HG02840 (cell line): ENCODE data around the gene CAMK1D.

ENCODE experiments used
- ATAC-seq: cut with Tn5 transposase; IDR thresholded peaks from one replicate; pipeline ENCODE4 v1.9.1; 2021; ENCODE audit warnings: mild to moderate bottlenecking, moderate library complexity, moderate number of reproducible peaks; ENCODE audit not compliant: unreplicated experiment, low FRiP score

CAMK1D gene

DNA sequence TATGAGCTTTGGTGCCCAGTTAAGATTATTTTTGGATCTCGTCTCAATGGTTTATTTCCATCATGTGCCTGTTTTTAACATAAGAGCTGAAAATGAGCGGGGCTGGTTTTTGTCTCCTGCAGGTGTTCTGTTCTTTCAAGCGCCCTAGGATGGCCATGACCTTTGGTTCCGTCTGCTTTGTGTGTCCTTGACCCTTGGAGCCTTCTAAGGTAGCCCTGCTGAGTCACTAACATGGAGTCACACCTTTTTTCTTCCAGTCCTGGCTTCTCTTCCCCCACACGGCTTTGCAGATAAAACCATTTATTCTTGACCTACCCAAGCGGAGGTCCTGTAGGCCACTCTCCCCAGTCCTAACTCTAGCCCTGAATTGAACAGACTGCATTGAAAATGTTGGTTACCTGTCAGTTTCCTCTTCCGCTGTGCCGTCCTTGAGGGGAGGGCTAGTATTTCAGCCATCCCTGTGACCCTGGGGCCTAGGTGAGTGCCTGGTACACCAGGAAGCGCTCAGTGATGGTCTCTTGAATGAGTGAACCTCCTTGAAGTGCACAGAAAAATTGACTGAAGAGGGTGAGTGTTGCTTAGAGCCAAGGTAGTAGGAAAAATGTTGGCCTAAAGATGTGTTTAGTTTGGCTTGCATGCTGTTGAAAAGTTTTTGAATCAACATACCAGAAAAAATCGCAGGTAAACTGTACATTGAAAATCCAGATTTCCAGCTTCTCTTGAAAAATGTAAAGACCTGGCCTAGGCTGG lies 48.0 kb downstream of the CAMK1D start:
- no peak for ATAC-seq

DNA sequence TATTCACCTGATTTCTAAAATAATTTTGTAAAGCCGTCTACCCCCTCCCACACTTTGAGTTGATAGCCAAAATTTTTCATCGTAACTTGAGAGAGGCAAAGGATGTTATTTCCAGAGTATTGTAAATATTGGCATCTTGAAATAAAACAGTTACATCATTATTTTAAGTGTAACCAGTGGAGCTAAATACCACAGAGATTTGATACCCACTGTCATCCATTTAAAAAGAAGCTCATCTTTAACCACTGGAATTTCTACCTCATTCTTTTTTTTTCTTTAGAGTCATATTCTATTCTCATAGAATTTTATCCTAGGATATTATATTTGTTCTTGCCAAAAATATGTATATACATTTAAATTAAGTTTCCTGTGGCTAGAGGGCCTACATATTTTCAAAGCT lies 48.6 kb downstream of the CAMK1D start:
- no peak for ATAC-seq

DNA sequence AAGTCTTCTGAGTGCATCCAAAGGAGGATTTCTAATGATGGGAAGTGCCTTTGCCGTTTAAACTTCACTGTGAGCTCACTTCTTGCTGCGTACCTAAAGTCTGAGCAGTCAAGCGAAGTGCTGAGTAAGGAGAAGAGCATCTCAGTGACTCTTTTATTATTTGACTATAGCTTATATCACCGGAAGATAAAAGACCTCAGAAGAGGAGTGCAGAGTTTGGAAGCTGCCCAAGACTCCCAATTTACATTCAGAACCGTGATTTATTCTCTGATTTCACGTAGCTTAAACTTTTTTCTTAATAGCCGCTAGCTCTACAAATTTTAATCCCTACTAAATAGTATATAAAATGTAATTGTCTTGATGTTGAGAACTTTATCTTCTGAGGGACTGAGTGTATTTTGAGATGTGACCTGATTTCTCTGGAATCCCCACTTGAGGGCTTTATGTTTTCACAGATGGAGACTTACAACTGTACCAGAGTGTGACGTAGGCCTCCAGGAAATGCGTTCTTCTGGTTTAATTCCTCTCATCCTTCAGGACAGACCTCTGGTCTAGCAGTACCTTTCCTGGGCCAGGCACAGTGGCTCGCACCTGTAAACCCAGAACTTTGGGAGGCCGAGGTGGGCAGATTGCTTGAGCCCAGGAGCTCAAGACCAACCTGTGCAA lies 51.1 kb downstream of the CAMK1D start:
- ATAC-seq = no peak

DNA sequence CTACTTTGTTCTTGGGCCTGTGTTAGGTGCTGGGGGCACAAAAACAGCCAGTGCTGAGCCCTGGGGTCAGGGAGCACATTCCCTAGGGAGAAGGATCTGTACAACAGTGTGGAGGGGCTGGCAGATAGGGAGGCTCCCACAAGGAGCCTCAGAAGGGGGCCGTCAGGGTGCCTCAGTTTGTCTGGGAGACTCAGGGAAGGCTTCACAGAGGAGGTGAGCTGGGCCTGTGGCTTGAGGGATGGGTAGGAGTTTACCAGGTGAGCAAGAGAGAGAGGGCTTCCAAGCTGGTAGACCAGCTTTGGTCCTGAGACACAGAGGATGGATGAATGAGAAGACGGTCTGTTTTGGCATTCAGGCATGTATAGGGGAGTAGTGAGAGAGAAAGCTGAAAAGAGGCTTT lies 52.1 kb downstream of the CAMK1D start:
- no peak for ATAC-seq

DNA sequence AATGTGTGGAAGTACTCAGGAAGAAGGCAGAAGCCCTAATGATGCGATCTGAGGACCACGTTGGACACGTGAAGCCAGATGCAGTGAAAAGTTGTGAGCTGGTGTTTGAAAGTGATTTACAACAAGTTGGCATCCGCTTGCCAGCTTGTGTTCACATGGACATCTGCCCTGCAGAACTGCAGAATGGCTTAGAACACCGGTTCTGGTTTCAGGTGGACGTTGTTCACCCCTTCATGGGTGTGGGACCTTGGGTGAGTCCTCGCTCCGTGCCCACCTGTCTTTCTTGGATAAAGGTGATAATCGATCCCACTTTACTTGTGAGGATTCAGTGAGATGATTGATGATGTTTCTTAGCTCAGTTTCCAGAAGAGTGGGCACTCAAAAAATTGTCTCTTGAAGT lies 53.8 kb downstream of the CAMK1D start:
- no peak for ATAC-seq

DNA sequence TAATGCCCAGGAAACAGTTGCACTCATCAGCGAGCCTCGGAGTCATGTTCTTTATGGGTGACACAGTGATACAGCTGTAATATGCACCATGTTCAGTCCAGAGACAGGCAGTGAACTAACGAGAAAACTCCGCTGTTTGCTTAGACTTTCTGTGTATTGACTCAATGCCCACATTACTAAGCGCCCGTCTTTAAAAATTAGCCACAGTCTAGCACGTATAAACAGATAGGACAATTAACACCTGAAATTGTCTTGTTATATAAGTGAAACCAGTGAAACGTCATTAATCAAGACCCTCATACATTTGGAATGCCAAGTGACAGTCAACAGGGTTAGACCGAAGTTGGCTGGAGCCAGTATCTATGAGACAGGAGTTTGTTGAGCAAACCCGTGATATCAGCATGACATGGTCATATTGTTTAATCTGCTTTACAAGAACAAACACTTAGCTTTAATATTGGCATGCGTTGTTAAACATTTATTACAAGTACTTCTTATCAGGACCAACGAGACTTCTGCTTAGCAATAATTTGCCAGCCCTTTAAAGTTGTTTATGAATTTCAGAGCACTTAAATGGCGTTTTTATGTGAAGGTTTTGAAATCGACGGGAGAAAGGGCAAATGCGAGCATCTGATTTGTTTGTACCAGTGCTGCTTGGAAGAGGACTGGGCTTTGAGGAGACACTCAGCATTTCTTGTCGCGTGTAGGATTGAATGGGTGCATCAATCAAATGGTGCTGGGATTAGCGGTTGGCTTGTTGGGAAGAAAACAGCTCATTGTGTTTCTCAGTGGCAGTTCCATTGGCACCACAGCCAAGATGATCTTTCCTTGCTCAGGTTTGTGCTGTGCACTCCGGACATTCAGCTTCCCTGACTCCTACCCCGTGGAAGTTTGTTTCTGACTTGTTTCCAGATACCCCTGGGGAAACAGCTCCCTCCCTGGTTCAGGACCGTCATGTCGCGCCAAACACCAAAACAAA lies 56.3 kb downstream of the CAMK1D start:
- ATAC-seq = no peak

DNA sequence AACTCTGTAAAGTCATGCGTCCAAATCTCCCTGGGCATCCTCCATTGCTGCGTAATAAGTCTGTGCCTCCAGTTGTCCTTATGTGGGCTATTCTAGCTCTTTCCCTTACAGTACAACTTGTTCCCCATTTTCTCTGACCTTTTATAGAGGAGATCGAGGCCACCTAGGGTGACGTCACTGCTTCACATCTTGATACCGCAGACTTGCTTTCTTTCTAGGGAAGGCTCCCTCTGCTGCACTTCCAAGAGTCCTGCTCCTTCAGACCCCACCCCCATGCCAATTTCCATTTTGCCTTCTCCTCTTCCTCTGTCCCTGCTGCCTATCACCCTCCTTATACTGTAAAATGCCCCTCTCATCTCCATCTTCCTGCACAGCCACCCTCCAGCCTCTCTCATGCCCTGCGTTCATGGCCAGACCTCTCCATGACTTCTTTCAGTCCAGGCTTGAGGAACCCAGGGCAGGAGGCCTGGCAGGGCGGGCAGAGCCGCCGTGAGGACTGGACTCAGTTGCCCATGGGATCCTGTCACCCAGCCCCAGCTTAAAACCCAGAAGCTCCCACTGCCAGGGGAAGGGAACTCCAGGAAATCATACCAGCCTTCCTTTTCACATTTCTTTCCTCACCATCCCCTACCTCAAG lies 57.5 kb downstream of the CAMK1D start:
- no peak for ATAC-seq

DNA sequence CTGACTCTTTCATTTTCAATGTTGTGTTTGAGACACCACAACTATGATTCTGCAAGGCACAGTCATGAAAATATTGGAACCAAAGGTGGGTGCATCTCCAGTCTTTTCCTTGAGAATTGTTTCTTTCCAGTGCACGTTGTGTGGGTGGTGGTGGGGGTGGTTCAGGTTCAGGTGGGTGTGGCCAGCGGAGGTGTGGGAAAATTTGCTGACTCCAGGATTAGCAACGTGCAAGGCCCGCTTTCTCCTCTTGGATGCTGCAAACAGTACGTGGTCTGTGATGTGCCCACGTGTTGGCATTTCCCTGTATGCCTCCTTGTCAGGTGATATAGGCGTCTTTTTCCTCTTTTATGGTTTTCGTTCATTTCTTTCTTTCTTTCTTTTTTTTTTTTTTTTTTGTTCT lies 59.1 kb downstream of the CAMK1D start:
- no peak for ATAC-seq

DNA sequence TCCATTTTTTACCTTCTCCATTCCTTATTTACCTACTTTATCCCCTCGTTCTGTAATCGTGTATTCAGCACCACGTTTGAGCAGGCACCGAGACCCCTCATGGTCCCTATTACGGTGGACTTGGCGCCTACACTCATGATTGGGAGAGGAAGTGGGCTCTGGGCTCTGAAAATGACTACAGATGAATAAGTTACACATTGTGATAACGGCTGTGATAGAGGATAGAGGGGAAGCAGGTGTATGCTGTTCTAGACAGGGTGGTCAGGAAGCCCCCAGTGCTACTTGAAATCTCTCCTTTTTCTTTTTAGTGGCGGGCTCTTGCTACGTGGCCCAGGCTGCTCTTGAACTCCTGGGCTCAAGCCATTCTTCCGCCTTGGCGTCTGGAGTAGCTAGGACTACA lies 59.8 kb downstream of the CAMK1D start:
- ATAC-seq = no peak

DNA sequence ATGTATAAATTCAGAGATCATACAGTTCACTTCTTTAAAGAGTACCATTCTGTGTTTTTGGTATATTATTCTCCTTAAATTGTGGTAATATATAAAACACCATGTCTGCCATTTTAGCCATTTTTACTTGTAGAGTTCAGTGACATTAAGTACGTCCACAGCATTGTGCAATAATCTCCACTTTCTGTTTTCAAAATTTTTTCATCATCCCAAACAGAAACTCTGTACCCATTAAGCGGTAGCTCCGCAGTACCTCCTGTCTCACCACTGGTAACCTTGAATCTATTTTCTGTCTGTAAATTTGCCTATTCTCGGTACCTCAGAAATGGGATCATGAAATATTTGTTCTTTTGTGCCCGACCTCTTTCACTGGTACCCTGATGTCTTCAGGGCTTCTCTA lies 60.3 kb downstream of the CAMK1D start:
- no peak for ATAC-seq

DNA sequence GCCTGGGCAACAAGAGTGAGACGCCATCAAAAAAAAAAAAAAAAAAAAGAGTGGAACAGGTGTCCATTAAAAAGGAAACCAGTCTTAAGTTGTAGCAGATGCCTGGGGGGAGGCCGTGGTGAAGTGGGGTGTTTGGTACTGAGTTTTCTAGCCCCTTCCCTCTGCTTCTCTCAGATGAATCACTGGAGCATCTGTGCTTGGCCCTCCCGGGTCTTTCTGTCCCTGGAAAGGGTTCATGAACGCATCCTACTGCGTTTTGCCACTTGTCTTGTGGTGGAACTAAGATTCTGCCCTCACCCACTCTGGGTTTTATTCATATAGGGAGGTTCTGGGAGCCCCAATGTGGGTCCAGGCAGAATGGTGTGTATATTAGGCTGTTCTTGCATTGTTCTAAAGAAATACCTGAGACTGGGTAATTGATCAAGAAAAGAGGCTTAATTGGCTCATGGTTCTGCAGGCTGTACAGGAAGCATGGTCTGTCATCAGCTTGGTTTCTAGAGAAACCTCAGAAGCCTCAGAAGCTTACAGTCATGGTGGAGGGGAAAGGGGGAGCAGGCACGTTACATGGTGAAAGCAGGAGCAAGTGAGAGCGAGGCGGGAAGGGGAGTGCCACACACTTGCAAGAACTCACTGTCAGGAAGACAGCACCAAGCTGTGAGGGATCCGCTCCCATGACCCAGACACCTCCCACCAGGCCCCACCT lies 63.5 kb downstream of the CAMK1D start:
- no peak for ATAC-seq

DNA sequence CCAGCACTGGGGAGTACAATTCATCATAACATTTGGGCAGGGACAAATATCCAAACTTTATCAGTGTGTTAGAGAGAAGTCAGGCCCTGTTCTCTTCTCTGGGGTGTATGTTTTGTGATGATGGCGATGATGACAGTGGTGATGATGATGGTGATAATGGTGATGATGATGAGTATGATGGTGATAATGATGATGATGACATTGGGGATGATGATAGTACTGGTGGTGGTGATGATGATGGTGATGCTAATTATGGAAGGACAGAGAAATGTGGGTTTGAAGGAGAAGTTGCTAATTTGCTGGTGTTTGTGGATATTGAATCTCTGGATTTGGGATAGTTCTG lies 64.0 kb downstream of the CAMK1D start:
- no peak for ATAC-seq

DNA sequence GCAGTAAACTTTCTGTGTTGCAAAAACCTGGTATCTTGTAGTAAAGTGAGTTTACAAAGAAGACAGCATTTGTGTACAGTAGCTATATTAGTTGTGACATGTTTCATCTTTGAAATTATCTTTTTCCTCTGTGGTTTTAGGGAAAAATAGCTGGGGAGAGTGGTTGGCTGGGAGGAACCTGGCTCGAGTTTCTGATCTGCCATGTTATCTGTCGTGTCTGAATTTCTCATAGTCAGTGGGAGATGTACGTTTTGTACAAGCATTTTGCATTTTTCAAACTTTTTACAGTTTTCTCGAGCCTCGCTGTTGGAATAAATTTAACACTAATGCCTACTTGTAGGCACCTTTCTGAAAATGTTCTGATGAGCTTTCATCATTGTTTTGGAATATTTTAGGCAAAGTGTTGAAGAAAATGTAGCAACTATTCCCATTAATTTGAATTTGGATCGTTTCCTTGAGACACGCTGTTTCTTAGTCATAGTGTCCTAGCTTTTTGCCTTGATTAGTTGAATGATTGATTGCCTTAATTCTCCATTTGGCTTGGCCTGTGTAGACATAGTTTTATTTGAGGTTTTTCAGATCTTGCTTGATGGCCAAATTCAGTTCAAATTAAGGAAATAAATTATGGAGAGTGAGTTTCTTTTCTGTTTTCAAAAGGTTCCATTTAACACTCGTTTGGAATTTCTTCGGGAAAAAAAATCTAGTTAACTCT lies 65.1 kb downstream of the CAMK1D start:
- no peak for ATAC-seq

DNA sequence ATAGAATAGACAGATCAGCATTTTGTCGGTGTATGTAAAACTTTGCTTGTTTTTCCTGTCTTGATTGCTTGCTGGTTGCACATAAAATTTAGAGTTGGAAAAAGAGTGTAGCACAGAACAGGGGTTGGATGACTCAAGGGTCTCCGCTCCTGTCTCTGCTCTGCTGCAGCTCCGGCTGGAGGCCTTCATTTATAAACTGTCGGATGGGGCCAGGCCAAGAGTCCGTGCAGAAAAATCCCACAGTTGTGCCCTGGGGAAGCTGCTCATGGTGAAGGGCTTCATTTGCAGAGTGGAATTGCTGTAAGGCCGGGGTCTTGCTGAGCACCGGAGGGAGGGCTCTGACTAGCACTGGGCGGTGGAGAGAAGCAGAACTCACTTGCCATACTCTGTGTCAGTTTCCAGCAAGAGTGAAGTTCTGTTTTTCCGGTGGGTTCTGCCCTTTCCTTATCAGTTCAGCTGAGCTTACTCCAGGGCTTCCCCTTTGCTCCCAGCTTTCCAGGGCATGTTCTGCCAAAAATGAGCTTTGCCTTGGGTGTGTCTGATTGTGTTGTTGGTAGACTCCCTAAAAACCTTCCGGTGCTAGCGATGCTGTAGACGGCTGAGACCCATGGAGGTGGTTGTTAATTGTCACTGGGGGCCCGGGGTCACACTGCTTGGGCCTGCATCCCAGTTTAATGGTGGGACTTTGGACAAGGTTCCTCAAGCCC lies 67.2 kb downstream of the CAMK1D start:
- no peak for ATAC-seq

DNA sequence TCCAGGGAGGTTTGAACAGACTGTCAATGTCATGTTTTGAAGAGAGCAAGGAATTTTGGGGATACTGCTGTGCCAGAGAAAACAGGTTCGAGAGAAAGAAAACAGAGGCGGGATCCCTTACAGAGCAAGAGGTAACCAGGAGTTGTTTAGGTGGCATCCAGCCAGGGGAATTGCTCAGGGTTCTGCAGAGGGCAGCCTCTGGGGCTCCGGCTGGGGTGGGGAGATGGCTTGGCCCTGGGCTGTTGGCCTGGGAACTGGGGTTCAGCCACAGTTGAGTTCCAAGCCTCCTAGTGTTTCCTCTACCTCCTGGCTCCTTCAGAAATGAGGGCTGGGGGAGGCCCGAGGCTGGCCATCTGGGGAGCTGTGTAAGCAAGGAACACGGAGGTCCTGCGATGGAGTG lies 68.0 kb downstream of the CAMK1D start:
- ATAC-seq = no peak

DNA sequence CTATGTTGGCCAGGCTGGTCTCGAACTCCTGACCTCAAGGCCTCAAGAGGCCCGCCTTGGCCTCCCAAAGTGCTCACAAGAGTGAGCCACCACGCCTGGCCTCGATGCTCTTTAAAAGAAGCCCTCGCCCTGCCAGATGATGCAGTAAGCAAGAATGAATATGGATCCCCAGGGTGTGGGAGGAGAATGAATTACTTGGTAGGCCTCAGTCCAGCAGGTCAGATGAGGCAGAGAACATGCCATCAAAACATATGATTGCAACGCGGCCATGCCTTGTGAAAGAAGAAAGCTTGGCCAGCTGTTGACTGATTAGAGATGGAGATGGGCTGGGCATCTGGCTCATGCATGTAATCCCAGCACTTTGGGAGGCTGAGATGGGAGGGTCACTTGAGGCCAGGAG lies 68.7 kb downstream of the CAMK1D start:
- no peak for ATAC-seq

DNA sequence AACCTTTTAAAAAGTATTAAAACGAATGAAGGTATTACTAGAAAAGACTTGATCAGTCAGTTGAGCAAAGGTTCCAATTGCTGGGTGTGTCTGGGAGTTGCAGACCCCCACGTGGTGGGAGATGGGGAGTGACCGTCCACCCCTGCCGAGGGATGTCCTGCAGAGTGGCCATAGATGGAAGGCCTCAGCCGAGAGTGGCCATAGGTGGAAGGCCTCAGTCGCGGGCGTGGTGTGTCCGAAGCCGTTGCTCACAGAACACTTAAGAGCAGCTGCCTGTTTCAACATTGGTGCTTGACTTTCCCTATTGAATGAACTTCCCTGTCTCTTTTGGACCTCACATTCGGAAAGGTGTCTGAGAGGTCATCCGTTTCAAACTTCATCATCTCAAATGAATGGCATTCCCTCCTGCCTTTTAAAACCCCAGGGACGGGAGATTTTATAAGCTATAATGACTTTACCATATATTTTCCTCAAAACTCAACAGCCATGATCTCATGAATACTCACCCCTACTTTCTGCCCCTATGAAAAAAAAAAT lies 69.4 kb downstream of the CAMK1D start:
- no peak for ATAC-seq

DNA sequence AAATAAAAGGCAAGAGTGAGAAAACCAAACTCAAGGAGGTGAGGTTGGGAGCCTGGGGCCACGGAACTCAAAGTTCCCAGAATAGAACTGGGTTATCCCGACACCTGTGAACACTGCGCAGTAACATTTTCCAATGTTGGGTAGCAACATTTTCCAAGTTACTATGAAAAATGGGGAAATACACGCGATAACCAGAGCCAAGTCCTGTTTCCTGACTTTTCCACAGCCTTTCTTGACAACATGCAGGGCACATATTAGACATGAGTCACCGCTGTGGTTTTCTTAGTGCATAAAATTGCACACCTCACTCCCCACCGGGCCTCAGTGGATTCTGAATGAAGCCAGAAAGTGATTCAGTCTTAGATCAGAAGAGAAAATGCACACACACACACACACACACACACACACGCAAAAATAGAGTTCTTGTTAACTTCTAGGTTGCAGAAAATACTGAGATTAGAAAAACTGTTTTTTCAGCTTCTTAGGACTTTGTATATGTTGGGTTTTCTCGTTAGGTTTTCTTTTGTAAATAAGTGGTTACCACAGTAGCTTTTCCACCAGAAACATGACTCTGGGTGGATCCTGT lies 70.0 kb downstream of the CAMK1D start:
- ATAC-seq = no peak
